ENCODE results near the gene GNG14. TPM values are rescaled to one million over a fixed set of nuclear protein-coding genes. Genes with fewer than 3 reads are reported as not detected.

The GNG14 gene
- polyA plus RNA-seq, 3 donors: not detected

- H3K36me3 ChIP-seq (replicated peaks in 1 of 2; ENCODE audit: control insufficient read depth in 1 of 2, insufficient read depth in 2 of 2, low read length in 2 of 2): peaks cover 41 to 56% of the 10 kb centered on the region in 2 donors
- no peaks in the 10 kb centered on the region for H3K9me3 ChIP-seq (replicated peaks in 1 of 2; ENCODE audit: control insufficient read depth in 1 of 2, insufficient read depth in 1 of 2, low read length in 2 of 2)
- H3K27ac ChIP-seq (ENCODE audit: low read depth in 1 of 2, low read length in 2 of 2): peak overlapping the region; percentile 6 to 38
- H3K27me3 Mint-ChIP-seq (ENCODE audit: low read depth in 3 of 3): peaks cover 0 to 4% (median 0%) of the 10 kb centered on the region in 3 donors
- peaks cover 12 to 29% of the 10 kb centered on the region in 2 donors for H3K4me1 ChIP-seq (ENCODE audit: control insufficient read depth in 1 of 2, insufficient read depth in 2 of 2, low read length in 2 of 2)
- H3K79me2 ChIP-seq (ENCODE audit: insufficient read depth, low read length): no peaks in the 10 kb centered on the region
- no peak overlapping the region for H2AFZ ChIP-seq (ENCODE audit: insufficient read depth, low read depth, low read length, poor library complexity, severe bottlenecking)
- H3K36me3 Mint-ChIP-seq: peaks cover 44 to 79% of the 10 kb centered on the region in 2 donors
- no peak overlapping the region for H3K4me2 ChIP-seq (replicated peaks; ENCODE audit: extremely low read depth, low read length, poor library complexity, severe bottlenecking)
- 76% methylated on average over 4 of the region's 10 CpGs for WGBS (ENCODE audit: insufficient coverage)
- H3K4me3 ChIP-seq (replicated peaks in 1 of 3; ENCODE audit: low read depth in 2 of 3, low read length in 3 of 3): no peak overlapping the region
- no peak for TF ChIP-seq CTCF (IDR thresholded peaks at IDR 0.05)
- H4K20me1 ChIP-seq (ENCODE audit: insufficient read depth, low read length): peaks cover 47% of the 10 kb centered on the region
- DNase-seq: no peak
- no peaks in the 10 kb centered on the region for H3K27me3 ChIP-seq (ENCODE audit: control insufficient read depth in 2 of 2, insufficient read depth in 2 of 2, low read length in 2 of 2)
- H3K9me3 Mint-ChIP-seq: peaks cover 0 to 5% (median 3%) of the 10 kb centered on the region in 7 donors
- intact Hi-C loops (cut with micrococcal nuclease): no loop called here
- H3K27ac Mint-ChIP-seq: peak overlapping the region in 4 of 7 donors; percentile 31 to 57 (median 44)
- no peak overlapping the region for H3K9ac ChIP-seq (ENCODE audit: insufficient read depth, low read length, poor library complexity, severe bottlenecking)
- peaks cover 27% of the 10 kb centered on the region for H3K4me1 Mint-ChIP-seq
- no peak overlapping the region for H3K4me3 Mint-ChIP-seq
Measured at GRCh38 chr19:12646551-12646950, 41.2 kb upstream of the GNG14 start.

- peaks cover 49 to 84% of the 10 kb centered on the region in 2 donors for H3K36me3 Mint-ChIP-seq
- no peak for DNase-seq
- no peak overlapping the region for H3K4me3 ChIP-seq (replicated peaks in 1 of 3; ENCODE audit: low read depth in 2 of 3, low read length in 3 of 3)
- peaks cover 0 to 5% (median 1%) of the 10 kb centered on the region in 7 donors for H3K9me3 Mint-ChIP-seq
- H3K27ac ChIP-seq (ENCODE audit: low read depth in 1 of 2, low read length in 2 of 2): peak overlapping the region in 1 of 2 donors; percentile 38
- H3K9me3 ChIP-seq (replicated peaks in 1 of 2; ENCODE audit: control insufficient read depth in 1 of 2, insufficient read depth in 1 of 2, low read length in 2 of 2): no peaks in the 10 kb centered on the region
- H3K4me2 ChIP-seq (replicated peaks; ENCODE audit: extremely low read depth, low read length, poor library complexity, severe bottlenecking): no peak overlapping the region
- peak overlapping the region; percentile 27 to 85 (median 40) for H3K27ac Mint-ChIP-seq
- 80% methylated on average over 1 of the region's 8 CpGs for WGBS (ENCODE audit: insufficient coverage)
- H3K4me1 Mint-ChIP-seq: peaks cover 27% of the 10 kb centered on the region
- peaks cover 52% of the 10 kb centered on the region for H4K20me1 ChIP-seq (ENCODE audit: insufficient read depth, low read length)
- peaks cover 12 to 29% of the 10 kb centered on the region in 2 donors for H3K4me1 ChIP-seq (ENCODE audit: control insufficient read depth in 1 of 2, insufficient read depth in 2 of 2, low read length in 2 of 2)
- H3K36me3 ChIP-seq (replicated peaks in 1 of 2; ENCODE audit: control insufficient read depth in 1 of 2, insufficient read depth in 2 of 2, low read length in 2 of 2): peaks cover 46 to 61% of the 10 kb centered on the region in 2 donors
- intact Hi-C loops (cut with micrococcal nuclease): no loop called here
- TF ChIP-seq CTCF (IDR thresholded peaks at IDR 0.05): no peak
- no peak overlapping the region for H3K9ac ChIP-seq (ENCODE audit: insufficient read depth, low read length, poor library complexity, severe bottlenecking)
- no peaks in the 10 kb centered on the region for H3K27me3 ChIP-seq (ENCODE audit: control insufficient read depth in 2 of 2, insufficient read depth in 2 of 2, low read length in 2 of 2)
- peaks cover 0 to 4% (median 0%) of the 10 kb centered on the region in 3 donors for H3K27me3 Mint-ChIP-seq (ENCODE audit: low read depth in 3 of 3)
- no peaks in the 10 kb centered on the region for H3K79me2 ChIP-seq (ENCODE audit: insufficient read depth, low read length)
- H2AFZ ChIP-seq (ENCODE audit: insufficient read depth, low read depth, low read length, poor library complexity, severe bottlenecking): no peak overlapping the region
- no peak overlapping the region for H3K4me3 Mint-ChIP-seq
Measured at GRCh38 chr19:12647047-12647446, 40.8 kb upstream of the GNG14 start.
